Endometrial microvascular endothelial cells (primary cell): Measurements from ENCODE around the gene LYSMD1. TPM values are rescaled to one million over a fixed set of nuclear protein-coding genes. Genes with fewer than 3 reads are reported as not detected.

Source experiments
- in situ Hi-C: cut with HindIII; loops from 2 replicates; pipeline ENCODE4 v1.10.0; 2017; ENCODE audit warnings: low sequenced_read_pairs, low pct_unique_long_range_greater_than_20kb; ENCODE audit errors: inconsistent ontology term
- total RNA-seq: library from RNA; depleted of rRNA; stranded (reverse); fragments of >200 nt; gene quantifications from one replicate; pipeline ENCODE4 v1.2.3, GENCODE V29; 2015; ENCODE audit errors: inconsistent ontology term

The LYSMD1 gene
- total RNA-seq, 1 donor from 2014 or later = 2.5 TPM

DNA sequence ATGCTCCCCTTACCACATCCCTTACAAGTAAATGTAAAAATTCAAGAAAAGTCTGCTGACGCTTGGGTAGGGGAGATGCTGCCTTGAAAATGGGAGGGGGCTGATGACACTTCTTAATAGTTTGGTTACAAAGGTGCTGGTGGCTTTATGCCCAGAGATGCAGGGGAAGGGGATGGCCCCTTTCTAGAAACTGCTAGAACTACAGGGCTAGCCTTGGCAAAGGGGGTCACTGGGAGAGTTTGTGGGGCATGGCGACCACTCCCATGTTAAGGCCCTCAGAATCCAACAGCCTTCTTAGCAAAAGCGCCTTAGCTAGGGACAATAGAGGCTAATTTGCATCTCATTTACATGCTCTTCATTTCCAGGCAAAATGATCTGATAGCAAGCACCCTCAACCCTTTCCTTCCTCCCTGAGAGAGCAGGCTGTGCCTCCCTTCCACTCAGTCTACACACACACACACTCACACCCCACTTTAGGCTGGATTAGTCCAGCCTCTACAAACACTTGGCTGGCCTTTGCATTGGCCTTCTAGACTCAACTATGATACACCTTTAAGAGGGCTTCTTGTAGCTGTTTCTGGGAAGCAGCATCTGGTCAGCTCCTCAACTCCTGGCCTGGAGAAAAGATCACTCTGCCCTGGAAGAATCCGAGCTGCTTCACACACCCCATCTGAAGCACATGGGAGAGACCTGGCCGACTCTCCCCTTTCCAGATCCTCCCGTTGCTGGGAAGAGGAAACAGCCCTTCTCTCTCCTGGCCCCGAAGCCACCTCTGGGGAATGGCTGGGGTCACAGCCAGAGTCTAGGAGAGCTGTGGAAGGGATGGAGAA, 21.0 kb downstream of the LYSMD1 start:
- in situ Hi-C loops = no loop called here

DNA sequence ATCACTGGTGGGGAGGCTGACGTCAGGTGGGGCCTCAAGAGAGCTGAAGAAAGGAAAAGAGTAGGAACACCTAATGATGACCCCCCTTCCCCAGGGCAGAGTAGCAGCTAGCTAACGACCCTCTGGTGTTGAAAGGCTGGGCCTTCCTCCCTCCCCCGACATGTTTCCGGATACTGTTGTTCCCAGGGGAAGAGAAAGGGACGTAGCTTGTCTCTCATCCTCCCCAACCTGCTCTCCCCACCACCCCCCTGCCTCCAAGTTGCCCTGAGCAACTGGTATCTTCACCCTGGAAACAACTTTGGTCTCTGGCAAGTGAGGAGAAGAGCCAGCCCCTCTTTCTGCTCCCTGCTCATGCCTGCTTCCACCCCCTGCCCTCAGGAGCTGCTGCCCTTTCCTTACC, 21.7 kb downstream of the LYSMD1 start:
- in situ Hi-C loops = no loop called here

DNA sequence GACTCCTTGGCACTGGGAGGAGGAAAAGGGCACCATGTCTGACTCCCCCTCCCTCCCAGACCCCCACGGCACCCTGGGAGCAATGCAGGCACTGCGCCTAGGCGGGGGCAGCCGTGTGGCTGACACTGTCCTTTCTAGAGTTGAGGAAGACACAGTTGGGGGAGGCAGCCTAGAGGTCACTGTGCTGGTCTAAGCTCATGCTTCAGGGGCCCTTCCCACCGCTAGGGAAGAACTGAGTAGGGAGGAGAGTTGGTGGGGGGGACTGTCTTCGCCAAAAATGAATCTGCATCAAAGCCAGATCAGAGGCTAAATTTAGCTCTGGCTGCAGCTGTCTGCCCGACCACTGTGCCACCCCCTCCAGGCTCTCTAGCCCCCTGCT, 22.7 kb downstream of the LYSMD1 start:
- in situ Hi-C loops = no loop called here

DNA sequence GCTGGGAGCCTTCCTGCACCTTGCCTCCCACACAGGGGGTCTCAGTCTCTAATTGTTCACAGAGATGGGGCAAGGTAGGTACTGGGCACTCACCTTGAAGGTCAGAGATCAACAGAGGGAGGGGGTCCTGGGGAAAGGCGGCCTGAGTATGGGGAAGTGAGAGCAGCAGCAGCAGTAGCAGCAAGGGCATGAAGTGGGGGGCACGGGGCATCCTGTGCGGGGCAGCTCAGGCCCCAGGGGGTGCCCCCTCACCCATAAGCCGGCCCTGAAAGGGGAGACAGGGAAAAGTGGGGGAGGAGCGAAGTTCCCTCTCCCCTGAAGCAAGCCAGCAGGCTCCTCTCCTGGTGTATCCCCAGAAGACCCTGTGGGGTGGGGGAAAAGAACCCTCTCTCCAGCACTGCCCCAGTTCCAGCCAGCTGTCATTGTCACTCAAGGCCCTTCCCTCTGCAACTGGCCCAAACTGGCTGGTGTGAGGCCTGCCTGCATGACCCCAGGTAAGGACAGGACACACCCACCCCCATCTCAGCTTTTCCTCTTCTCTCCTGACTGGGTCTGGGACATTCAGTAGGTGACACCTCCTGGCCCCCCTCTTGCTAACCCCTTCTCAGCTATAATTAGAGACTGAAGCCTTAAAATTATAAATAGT, 23.2 kb downstream of the LYSMD1 start:
- in situ Hi-C loops = no loop called here

GRCh38 chr1:151137789-151138188, 27.9 kb downstream of the LYSMD1 start:
- in situ Hi-C loops = no loop called here

DNA sequence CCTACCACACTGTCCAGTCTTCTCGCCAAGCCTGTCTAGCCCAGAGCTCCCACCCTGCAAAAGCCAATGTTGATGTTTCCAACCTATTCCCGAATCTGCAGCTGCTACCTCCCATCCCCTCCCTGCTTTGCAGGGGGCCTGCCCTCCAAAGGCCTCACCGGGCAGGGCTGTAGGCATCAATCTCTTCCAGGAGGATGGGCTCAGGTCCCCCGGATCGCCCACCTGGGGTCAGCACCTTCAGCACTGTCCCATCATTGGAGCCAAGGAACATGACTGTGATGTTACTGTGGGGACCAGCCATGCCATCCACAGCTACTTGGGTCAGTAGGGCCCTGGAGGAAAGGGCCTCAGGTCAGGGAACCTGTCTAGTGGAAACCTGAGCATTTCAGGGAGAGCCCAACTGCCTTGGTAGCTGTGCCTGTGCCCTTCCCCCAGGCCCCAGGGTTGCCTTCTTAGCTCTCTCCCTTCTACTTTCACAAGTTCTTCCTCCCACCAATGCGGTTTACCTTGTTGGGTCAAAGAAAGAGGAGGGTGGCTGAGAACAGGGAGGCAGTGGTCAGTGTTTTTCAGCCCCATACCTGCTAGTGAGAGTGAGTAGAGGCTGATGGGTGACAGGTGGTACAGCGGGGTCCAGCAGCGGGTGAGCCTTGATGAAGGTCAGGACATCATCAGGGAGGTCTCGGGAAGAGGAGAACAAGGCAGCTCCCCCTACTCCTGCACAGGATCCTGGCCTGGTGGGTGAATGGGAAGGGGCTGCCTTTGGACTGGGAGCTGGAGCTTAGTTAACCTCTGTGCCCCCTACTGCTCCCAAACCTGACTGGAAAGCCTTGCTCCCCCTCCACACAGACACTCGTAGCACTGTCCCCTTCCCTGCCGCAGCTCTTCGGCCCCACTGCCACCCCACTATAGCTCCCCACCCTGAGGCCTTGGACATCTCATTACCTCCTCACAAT, 30.0 kb downstream of the LYSMD1 start:
- in situ Hi-C loops = no loop called here

DNA sequence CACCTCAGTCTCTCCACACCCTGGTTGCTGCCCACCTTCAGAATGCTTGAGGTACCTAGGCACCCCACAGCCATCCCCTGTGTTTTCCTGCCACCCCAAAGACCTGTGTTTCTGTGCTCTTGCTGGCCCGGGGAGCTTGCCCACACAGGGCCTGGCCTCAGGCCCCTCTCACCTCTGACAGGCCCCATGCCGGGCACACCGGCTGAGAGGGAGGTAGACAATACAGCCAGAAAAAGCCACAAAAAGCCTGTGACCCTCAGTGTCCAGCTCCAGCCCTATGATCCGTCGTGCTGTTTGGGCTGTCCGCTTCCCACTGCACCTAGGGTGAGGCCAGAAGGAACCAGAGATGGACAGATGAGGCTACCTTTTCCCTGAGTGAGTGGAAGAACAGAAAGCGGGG, 30.7 kb downstream of the LYSMD1 start:
- in situ Hi-C loops = no loop called here

DNA sequence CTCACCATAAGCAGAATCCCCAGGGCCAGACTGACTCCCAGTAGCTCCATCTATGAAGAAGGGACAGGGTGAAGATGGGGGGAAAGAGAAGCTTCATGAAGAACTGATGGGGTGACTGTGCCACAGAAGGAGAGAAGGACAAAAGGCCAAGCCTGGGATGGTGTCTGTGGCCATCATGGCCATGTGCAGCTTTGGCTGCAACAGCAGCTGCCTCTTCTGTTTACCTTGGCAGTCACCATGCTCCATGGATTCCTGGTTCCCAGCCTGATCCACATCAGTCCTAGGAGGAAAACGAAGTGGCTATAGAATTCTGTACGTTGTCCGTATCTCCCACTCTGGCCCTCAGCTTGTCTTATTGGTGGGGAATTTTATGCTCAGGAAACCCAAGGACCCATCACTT, 31.3 kb downstream of the LYSMD1 start:
- in situ Hi-C loops = no loop called here

DNA sequence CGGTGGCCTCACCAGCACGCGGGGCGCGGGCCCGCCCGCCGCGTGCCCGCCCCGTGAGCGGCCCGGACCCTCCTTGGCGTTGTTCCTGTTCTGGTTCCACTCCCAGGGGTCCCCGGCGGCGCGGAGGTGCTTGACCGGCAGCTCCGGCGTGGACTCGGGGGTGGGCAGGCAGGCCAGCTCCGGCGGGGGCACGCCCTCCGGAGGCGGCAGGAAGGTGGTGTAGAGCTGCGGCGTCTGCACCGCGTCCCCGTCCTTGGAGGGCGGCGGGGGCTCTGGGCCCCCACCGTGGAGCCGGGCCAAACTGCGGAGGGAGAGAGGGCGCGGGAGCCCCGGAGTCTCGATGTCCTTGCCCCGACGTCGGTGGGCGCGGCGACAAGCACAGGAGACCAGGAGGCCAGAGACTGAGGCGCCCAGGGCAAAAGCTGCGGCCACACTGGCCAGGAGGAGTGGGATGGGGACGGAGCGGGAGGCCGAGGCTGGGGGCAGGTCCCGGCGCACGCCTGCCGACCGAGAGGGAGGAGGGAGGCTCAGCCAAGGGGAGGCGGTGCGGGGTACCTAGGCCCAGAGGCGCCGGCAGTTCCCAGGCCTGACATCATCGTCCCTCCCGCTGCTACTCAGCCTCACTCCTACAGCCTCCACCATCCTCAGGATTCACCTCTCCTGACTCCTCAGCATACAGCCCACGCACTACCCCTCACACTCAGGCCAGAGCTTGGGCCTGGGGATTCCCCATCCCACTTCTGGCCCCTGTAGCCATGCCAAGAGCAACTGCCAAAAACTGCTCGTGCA, 32.5 kb downstream of the LYSMD1 start:
- in situ Hi-C loops = no loop called here

DNA sequence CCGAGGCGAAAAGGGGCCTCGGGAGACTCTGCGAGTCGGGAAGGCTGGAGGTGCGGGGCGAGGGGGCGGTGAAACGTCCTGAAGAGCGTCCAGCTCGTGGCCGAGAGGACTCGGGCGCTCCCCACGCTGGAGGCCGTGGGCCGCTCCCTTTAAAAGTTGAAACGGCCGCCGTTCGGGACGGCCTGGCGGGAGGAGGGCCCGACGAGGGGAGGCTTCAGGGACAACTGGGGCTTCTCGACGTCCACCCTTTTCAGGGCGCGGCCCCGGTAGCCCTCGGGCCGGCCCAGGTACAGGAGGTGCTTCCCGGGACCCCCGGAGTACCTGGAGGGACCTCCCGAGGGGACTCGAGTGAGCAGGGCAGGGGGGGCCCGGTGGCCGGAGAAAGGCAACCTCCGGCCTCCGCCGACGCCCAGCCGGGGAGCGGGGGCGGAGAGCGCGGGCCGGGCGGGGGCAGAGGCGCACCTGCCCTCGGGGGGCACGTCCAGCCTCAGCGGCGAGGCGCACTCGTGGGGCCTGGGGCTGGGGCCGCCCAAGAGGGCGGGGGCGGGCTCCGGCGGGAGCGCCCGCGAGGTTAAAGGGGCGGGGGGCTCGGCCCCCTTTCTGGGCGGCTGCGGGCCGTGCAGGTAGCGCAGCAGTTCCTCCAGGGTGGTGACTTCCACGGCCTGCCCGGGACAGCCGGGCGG, 33.2 kb downstream of the LYSMD1 start:
- in situ Hi-C loops = no loop called here

GRCh38 chr1:151131701-151132334, 33.9 kb downstream of the LYSMD1 start:
- in situ Hi-C loops = no loop called here

GRCh38 chr1:151130987-151131586, 34.6 kb downstream of the LYSMD1 start:
- in situ Hi-C loops = no loop called here

DNA sequence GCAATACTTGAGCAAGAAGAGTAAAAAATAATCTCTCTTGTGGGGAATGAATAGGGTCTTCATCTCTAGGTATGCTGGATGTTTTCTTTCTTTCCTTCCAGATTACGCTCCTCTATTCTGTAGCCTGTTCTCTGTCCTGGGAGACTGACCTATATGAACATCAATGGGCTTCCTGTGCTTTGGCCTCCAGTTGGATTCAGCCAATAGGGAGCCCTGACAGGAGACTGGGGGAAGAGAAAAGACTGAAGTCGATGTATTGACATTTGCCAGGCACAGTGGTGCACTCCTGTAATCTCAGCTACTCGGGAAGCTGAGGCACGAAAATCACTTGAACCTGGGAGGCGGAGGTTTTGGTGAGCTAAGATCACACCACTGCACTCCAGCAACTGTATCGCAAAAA, 36.9 kb downstream of the LYSMD1 start:
- in situ Hi-C loops = no loop called here

GRCh38 chr1:151124763-151125403, 40.8 kb downstream of the LYSMD1 start:
- in situ Hi-C loops = no loop called here

GRCh38 chr1:151113877-151114276, 51.8 kb downstream of the LYSMD1 start:
- in situ Hi-C loops = no loop called here
